ENCODE data around the gene GAS2L2.

DNA sequence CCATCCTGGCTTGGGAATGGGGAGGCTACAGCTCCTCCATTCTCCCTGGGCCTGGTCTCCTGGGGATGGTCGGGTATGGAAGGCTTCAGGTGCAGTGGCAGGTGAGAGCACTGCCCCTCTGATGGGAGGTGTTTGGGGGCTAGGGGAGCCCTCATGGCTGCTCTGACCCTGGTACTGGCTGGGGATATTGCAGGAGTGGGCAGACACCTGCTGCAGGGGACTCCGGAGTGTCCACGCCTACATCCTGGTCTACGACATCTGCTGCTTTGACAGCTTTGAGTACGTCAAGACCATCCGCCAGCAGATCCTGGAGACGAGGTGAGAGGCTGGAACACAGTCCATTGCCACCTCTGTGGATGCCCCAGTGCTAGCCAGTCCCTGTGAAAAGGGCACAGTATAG lies 12.8 kb downstream of the GAS2L2 start:
- TF ChIP-seq EZH2 (IDR thresholded peaks at IDR 0.05; ENCODE audit: insufficient read depth, poor library complexity, severe bottlenecking) = no peak
- no peak for TF ChIP-seq EZH2phosphoT487 (IDR thresholded peaks at IDR 0.05; ENCODE audit: insufficient read depth, low read depth)
